GM12874 (cell line): ENCODE data around the gene LPGAT1.

Experiments
- TF ChIP-seq, protein P1 (sequence below): IDR thresholded peaks from 2 replicates; pipeline ENCODE4 v1.5.1; 2011; ENCODE audit warnings: low read depth, mild to moderate bottlenecking, control low read depth, low read length, moderate library complexity; ENCODE audit not compliant: insufficient read depth

Gene LPGAT1

DNA sequence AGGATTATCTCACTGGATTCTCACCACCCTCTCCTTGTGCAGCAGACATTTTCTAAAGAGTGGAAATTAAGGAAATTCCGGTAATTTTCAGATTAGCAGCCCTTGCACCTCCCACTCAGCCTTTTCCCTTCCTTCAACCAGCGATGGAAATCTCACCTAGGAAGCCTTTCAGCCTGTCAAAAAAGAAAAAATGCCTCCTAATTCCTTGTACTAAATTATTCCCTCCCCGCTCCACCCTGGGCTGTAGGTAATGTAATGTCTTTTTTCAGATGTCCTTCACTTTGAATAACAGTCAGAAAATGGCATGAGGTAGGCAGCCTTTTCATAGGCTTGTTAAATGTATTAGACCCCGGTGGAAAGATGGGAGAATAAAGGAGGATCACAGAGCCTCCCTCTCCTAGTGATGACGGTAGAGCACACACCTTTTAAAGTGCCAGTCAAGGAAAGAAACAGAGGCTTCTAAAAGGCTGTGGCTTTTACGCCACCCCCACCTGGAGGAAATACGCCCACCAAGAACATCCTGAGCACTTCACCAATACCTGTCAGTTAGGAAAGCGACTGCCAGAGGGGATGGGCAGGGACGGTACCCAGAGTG is 92.4 kb downstream of the LPGAT1 start:
- TF ChIP-seq, protein P1, sequence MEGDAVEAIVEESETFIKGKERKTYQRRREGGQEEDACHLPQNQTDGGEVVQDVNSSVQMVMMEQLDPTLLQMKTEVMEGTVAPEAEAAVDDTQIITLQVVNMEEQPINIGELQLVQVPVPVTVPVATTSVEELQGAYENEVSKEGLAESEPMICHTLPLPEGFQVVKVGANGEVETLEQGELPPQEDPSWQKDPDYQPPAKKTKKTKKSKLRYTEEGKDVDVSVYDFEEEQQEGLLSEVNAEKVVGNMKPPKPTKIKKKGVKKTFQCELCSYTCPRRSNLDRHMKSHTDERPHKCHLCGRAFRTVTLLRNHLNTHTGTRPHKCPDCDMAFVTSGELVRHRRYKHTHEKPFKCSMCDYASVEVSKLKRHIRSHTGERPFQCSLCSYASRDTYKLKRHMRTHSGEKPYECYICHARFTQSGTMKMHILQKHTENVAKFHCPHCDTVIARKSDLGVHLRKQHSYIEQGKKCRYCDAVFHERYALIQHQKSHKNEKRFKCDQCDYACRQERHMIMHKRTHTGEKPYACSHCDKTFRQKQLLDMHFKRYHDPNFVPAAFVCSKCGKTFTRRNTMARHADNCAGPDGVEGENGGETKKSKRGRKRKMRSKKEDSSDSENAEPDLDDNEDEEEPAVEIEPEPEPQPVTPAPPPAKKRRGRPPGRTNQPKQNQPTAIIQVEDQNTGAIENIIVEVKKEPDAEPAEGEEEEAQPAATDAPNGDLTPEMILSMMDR: no peak

DNA sequence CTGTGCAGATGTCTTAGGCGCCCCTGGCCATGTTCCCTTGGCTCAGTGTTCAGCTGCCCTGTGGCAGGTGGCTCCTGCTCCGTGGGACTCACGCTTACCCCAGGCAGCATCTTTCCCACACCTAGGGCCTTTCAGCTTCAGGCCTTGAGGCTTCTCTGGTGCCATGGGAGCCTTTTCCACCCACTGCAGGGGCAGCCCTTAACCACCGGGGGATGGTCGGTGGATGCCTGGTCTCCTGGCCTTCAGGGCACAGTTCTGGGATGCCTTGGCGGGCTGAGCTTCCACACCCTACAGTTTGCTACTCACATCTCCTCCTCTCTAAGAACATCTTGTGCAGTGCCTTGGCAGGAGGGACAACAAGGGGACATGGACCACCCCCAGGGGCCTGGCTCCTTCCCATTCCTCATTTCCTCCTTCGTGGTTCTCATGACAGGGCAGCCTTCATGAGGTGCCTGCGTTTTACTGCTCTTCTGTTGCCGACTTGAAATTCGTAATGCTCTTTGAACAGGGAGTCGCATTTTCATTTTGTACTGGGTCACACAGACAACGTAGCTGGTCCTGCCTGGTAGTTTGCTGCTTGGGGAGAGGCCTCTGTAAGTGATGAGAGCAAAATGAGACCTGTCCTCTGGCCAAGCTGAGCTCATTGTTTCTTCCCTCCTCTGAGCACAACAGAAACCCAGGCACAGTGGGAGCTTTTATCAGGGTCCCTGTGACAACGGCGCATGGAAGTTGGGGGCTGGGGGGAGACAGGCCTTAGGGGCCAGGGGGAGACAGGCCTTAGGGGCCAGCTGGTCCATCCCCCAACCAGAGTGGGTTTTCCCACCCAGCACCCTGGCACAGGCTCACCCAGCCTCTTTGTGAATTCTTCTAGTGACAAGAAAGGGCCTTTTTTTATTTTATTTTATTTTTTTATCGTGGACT is 93.2 kb downstream of the LPGAT1 start:
- TF ChIP-seq, protein P1: no peak

DNA sequence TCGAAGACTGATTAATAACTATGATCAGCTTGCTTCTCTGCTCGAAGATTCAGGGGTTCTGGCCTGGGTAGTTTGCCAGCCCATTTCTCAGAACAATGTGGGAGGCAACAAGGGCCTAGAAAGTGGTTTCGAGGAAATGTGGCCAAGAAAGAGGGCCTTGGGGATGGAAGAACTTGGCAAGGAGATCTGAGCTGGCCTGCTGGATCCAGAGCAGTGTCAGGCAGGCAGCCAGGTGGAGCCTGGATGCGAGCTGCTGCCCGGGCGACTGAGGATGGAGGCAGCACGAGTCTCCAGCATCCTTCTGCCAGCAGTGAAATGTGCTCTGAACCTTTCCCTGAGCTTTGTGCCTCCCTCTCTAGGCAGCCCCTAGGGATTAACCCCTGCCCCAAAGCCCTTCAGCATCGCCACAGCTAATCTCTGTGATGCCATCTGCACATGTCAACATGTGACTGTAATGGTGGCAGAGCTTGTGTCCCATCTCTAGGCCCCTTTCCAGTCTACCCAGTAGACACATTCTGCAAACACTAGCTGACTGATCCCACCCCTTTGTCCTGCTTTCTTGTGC is 94.1 kb downstream of the LPGAT1 start:
- TF ChIP-seq, protein P1: no peak

DNA sequence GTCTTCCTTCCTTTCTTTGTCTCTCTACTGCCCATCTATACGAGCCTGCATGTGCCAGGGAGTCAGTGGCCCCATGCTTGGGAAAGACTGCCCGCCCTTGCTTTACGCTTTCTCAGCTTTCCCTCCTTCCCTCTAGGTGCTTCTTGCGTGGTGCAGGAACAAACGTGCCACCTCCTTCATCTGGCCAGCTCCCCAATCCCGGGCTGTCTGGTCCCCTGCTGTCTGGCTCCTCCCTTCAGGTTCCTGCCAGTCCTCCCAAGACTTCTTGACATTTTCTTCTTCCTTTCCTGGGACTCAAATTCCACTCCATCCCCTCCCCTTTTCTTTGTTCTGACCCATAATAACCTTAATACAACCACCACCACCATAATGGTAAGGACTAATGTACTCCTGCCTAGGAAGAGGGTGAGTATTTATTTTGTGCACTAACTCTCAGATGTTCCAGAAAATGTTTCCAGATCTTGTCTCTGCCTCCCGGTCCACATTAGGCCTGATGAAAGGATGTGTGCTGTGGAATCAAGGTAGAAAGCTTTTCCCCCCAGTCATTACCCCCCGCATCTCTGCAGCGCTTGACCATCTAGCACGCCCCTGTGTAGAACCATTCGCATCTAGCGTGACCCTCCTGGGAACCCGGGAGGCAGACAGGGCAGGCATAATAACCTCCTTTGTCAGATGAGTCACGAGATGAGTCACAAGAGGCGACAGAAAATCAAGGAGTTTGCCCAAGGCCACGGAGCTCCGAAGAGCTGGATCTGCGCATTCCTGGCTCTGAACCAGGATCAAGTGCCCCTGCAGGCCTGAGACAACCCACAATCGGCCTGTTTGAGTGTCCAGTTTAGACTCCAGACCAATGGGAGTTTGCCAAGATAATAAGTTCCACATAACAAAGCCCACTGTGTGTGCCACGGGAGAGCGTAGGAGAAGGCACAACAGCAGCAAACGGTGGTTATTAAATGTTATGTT is 95.1 kb downstream of the LPGAT1 start:
- TF ChIP-seq, protein P1: no peak

DNA sequence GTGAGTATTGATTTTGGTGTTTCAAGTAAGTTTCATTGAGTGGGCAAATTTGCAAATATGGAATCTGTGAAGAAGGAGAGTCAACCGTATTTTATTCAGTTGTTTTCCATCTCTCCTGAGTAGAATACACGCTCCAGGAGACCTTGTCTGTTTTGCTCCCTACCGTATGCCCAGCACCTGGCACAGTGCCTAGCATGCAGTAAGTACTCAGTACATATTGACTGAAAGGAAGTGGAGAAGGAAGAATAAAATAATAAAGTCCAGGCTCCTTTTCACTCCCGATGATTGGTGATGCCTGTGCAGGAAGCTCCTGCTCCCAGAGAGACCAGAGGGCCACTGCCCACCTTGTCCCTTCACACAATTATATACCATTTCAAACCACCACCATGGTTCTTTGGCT is 95.8 kb downstream of the LPGAT1 start:
- TF ChIP-seq, protein P1: no peak

DNA sequence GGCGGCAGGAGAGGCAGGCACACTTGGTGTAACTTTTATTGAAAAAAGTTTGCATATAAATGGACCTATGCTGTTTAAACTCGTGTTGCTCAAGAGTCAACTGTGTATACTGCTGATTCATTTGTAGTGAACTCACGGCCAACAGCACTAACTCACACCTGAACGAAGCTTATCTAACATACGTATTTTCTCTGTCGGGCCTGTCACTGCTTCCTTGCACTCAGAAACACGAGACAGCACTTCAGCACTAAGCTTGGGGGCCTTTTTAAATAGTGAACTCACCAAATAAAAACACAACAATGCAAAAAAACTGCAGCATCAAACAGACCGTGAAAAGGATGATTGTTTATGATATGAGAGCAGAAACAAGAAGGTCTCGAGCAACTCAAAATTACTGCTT is 96.2 kb downstream of the LPGAT1 start:
- TF ChIP-seq, protein P1: no peak
